Fibroblast of skin of back (primary cell): ENCODE data around the gene MAX. TPM values are rescaled to one million over a fixed set of nuclear protein-coding genes. Genes with fewer than 3 reads are reported as not detected.

ENCODE experiments used
- DNase-seq: peaks from one replicate; pipeline ENCODE4 v3.0.0-alpha.2; 2013
- polyA plus RNA-seq, 2 experiments: library from polyadenylated mRNA; unstranded; fragments of 120-200 nt; gene quantifications; one replicate each; pipeline ENCODE4 v1.2.1, GENCODE V29; 2013; ENCODE audit not compliant: insufficient read length in 2 of 2

Gene MAX, protein sequence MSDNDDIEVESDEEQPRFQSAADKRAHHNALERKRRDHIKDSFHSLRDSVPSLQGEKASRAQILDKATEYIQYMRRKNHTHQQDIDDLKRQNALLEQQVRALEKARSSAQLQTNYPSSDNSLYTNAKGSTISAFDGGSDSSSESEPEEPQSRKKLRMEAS
- 44.3 TPM for polyA plus RNA-seq (2013, experiment 1 of 2; ENCODE audit: insufficient read length)
- 37.7 TPM for polyA plus RNA-seq (2013, experiment 2 of 2; ENCODE audit: insufficient read length)

DNA sequence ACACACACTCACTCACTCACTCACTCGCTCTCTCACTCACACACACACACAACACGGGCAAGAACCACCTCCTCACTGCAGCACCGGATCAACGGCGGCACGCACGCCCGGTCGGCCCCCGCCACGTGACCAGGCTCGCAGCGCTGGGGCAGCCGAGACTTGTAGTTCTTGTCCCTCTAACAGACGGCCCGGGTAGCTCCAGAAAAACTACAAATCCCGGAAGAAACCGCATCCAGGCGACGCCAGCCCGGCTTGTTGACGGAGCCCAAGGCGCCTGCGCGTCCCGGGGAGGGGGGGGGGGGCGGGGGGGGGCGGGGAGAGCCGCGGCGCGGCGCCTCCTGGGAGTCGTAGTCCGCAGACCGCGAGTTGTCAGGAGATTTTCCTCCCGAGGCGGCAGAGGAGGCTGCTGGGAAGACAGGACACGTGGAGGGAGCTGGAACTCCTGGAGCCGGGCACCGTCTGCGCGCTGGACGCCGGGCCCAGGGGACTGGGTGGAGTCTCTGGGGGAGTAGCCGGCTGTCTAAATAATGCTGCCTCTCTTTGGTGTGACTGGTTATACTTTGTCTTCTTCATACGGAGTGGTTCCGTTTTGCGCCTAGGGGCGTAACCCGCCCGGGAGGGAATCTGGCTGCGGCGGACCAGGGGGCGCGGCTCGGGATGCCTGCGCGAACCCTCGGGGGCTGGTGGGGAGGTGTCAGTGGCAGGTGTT lies at the start of gene MAX:
Gene MAX, minus strand, starts transcription at position 77 of the 709 bp plus-strand sequence. CDS start 178 bp downstream, outside the sequence.
- peak; percentile 98 for DNase-seq

DNA sequence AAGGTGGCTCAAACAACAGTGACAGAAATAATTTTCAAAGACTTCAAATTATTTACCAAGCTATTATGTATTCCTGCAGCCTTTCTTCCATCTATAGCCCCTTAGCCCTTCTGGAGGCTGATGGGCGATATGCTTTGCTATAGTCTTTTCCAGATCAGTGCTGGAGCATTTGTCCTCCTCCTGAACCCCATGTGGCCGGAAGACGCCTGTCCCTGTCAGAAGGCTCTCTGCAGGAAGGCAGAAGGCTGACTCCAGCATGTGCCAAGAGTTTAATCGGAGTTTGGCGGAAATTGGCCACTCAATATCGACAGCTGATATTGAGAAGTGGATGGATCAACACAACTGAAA lies 49.3 kb upstream of the MAX start:
- DNase-seq = no peak

DNA sequence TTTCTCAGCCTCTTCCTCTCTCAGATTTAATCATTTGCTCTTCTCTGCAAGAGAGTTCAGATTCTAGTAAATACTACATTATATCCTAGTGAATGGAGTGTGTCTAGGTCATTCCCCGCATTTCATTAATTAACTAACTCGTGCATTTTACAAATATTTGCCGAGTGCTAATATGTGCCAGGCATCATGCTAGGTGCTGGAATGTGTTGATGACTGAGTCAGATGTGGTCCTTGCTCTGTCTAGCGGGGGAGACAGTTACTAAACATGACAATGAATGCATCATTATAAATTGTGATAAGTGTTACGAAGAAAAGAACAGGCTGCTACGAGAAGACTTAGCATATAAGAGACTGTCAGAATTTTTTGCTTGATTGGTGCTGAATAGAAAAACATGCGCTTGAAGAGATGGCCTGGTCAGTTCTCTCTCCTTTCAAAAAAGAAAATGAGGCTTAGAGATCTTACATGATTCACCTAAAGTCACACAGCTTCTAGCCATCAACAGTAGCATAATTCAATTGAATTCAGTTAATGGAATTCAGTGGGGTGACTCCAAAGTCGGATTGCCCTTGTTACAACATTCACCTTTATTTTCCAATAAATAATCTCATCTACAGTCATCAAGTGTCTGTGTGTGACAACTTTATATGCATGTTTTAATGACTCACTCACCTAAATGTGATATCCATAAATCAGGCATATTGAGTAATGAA lies 48.7 kb upstream of the MAX start:
- DNase-seq = no peak

DNA sequence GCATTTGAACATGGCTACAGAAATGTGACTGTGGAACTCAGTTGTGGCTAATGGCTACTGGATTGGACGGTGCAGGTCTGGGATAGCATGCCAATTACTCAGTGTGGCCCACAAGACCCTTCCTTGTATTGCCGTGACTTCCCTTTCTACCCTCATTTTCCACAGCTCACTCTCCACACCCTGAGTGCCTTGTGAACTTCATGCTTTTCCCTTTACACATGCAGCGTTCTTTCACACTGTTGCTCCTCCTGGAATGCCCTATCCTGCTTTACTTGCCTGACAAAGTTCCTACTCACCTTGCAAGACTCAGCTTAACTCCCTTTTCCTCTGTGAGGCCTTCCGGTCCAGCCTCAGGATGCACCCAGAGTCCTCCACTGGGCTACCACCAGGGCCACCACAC lies 46.8 kb upstream of the MAX start:
- no peak for DNase-seq

DNA sequence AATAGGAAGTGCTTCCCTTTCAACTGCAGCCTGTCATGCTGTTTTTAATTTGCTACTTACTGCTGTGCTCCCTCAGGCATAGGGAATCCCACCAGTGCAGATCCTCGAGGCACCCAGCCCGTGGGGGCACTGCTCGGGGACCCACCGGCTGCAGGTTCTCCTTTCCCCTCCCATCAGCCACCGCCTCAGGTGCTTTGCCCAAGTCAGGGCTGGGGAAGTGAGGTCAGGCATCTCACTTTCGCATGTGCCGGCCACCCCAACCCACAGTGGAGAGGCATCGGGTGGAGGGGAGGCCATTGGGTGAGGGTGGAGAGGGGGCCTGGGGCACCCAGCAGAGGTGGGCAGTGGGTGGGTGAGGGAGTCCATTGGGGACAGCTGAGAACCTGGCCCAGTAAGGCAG lies 41.9 kb upstream of the MAX start:
- no peak for DNase-seq

DNA sequence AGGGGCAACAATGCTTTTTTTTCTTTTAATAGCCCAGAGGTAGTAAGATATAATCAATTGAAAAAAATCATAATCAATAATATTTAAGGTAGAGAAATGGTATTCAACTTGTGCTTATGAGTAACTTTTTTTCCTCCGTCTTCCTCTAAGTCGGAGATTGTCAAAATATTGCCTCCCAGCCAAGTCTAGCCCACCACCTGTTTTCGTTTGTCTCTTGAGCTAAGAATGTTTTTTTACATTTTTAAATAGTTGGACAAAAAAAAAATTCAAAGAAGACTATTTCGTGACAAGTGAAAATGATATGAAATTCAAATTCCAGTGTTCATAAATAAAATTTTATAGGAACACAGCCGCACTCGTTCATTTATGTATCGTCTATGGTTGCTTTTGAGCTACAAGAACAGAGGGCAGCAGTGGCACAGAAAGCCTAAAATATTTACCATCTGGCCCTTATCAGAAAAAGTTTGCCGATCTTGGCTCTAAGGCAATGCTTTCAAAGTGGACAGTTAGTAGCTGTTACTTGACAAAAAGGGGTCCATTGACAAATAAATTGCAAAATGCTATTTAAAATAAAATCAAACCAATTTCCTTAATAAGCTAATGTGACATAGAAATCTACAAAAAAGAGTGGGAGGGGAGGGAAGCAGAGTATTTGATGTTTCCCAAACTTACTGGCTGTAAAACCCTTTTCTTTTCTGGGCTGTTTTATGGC lies 40.8 kb upstream of the MAX start:
- DNase-seq = no peak

DNA sequence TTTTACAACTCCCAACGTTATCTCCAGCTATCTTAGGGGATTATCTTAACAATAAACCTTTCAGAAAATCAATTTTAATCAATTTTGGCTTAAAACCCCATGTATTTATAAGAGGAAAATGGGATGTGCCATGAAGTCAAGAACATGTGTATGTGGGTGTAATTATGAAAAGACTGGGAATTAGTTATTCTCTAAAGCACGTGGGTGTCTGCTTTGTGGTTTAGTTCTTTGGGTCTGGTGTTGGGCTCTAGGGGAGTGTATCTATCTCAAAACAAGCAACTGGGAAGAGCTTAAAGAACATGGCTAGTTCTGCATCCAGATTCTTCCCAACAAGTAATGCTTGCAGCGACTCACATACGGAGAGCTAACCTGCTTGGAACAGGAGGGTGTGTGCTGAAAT lies 40.1 kb upstream of the MAX start:
- DNase-seq = no peak

DNA sequence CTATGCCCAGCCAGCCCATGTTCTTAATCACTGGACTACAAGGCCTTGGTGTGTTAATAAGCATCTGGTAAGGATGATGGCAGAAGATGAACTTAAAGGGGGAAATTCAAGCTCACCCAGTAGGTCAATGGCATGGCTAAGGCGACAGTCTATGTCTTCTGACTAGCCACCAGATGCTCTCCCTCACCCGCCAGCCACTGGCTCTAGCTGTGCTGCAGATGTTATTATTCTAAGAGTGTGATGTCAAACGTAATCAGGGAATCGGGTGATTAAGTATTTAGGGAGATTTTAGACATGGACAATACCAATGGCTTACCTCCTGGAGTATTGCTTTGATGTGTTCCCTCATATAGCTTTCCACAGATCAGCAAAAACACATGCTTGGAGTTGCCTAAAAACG lies 39.2 kb upstream of the MAX start:
- no peak for DNase-seq

DNA sequence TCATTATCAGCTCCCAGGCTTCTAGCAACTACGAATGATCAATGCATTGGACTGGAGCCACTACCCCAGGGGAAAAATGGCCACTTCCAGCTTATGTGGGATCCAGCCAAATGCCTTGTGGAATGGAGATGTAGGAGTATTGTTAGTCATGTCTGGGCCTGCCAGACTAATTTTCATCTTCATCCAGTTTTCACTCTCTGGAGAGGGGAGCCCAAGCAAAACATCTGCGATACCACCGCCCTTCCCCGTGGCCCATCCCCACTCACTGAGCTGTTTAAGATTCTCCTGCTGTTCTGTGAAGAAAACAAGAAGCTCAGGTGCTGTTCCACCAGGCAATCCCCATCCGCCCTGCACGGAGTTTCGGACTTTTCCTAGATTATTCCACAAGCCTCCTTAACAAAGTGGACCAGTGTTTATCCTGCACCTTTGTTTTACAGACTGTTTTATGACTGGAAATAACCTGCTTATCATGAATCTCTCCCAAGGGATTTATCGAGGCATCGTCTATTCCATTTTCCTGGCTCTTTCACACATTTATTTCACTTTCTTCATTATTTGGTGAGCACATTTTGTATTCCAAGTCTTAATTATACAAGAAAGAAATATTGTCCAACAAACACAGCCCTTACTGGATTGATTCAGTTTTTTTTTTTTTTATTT lies 35.5 kb upstream of the MAX start:
- no peak for DNase-seq

DNA sequence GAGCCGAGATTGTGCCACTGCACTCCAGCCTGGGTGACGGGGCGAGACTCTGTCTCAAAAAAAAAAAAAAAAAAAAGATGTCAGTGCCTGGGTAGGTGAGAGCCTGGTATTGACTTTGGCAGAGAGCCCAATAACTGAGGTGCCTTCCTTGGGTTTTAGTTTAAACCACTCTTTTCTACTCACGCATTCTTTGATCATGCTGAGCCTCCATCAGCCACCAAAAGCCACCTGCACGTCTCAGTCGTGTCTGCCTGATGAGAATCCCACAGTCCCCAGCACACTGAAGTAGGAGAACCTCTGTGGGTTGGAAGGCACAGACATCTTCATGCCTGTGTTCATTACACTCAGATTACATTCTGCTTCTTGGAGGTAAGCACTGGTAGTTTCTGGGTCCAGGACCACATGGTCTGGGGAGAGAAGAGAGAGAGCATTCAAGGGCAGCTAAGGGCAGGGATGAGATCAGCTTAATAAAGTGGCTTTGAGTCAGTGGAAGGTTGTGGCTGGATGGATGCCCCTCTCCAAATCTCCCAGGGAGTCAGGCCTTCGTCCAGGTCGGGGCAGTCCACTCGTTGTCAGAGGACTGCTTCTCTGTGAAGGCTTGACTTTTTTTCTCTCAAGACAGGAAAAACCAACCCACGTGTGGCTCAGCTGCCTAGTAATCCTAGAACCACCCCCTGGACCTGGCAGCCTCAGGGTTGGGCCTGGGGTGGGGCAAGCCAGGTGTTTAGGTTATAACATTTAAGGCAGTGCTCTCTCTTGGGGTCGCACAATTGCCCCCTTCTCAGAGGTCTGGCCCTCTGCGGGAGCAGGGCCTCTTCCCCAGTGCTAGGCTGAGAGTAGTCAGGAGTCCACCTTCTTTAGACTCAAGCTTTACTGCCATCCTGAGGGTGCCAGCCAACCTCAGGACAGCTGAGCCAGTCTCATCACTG lies 32.6 kb upstream of the MAX start:
- no peak for DNase-seq

DNA sequence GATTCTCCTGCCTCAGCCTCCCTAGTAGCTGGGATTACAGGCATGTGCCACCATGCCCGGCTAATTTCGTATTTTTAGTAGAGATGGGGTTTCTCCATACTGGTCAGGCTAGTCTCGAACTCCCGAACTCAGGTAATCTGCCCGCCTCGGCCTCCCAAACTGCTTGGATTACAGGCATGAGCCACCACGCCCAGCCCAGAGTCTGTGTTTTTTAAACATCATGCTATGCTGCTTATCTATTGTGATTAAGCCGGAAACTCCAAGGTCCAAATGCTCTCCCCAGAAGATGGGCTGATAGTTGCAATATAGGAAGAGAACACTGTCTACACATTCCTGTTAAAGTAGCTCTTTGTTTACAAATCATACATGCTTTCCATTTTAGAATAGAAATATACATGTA lies 30.5 kb upstream of the MAX start:
- DNase-seq = no peak

DNA sequence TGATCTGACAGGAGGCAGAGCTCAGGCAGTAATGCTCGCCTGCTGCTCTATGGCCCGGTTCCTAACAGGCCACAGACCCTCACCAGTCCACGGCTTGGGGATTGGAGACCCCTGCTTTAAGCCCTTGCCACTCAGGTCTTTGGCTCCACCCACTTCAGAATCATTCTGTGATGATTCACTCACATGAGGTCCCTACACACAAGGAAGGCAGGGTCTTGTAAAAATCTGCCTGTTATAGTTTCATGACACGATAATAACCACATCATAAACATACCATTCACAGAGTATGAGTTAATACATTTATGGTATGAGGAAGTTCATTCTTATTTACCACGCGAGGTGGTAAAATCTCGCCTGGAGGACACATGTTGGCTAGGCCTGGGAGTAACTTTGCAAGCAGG lies 29.0 kb upstream of the MAX start:
- peak; percentile 89 for DNase-seq

DNA sequence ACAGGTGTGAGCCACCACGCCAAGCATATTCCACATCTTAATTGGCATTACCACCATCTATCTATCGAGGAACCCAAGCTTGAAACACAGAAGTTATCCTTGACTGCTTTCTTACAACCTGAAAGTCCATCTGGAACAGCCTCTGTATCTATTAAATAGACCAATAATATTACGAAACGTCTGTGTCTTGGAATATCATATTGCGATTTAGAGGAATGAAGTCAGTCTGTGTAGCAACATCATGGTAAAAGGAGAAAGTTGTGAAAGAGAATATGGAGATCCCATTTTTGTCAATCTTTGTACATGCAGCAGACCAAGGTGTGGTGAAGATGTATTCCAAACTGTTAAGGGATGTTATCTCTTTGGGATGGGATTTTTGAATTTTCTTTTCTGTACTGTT lies 25.8 kb upstream of the MAX start:
- DNase-seq = no peak

DNA sequence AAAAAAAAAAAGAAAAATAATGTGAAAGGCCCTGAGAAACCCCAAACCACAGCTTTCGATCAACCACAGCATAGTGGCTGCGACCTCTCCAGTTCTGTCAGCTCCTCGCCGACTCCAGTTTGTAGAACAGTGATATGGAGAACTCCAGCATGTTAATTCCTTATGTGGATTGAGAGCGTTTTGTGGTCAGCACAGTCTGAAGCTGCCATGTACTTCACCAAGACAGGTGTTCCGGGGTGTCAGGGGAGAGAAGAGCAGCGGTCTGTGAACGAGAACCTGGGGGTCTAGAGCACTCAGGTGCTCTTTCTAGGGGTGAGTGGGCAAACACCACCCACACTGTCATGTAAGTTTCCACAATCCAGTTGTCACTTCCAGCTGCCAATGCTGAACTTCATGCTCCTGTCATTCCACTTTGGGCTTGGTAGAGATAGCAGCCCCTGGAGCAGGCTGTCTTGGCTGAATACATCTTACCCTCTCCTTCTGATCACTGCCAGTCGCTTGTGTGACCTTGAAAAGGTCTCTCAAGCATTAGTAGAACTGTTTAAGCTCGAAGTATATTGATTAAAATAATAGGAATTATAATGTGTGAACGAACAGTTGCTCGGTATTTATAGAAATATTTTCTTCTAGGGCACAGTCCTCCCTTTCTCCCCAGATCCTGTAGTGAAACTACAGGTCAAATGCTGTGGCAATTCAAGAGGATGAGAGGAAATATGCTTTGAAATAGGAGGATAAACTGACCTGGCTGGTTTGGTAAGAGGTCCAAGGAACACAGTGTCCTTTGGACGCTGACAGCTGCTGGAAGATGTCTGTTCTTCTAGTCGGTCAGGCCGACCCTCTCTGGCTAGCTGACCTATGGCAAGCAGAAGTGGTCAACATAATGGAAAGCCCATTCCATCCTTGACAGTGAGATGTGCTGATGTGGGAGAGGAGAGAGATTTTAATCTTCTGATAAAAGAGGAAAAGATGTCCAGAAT lies 15.7 kb upstream of the MAX start:
- no peak for DNase-seq

DNA sequence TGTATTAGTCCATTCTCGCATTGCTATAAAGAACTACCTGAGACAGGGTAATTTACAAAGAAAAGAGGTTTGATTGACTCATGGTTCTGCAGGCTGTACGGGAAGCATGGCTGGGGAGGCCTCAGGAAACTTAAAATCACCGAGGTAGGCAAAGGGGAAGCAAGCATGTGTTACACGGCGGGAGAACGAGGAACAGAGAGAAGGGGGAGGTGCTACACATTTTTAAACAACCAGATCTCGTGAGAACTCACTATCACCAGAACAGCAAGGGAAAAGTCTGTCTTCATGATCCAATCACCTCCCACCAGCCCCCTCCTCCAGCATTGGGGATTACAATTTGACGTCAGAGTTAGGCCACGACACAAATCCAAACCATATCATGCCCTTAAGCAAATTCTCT lies 13.3 kb upstream of the MAX start:
- DNase-seq = no peak

DNA sequence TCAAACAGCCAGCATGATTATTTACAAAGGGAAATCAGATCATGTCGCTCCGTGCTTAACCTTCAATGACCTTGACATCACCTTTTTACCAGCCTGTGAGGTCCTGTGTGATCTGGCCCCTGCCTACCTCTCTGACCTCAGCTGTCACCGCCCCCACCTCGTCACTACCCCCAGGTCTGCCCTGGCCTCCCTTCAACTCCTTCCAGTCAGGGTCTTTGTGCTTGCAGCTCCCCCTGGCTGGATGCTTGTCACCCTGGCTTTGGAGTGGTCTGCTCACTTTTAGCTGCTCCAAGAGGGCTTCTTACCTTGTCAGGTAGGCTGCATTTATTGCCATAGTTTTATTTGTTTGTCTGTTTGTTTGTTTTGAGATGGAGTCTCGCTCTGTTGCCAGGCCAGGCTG lies 8.2 kb upstream of the MAX start:
- no peak for DNase-seq

DNA sequence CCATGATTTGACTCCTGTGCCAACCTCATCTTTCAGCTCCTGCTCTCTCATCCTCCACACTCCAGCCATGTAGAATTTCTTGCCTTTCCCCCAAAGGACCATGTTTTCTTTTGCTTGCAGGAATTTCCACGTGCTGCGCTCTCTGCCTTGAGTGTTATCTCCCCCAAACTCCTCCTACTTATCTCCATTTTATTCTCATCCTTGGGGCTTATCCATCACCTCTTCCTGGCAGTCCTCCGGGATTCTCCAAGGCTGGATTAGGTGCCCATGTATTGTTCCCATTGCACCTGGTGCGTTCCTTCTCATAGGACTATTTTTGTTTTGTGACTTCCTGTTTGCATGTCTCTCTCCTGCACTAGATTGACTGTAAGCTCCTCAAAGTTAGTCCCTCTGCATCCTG lies 7.0 kb upstream of the MAX start:
- DNase-seq = no peak

DNA sequence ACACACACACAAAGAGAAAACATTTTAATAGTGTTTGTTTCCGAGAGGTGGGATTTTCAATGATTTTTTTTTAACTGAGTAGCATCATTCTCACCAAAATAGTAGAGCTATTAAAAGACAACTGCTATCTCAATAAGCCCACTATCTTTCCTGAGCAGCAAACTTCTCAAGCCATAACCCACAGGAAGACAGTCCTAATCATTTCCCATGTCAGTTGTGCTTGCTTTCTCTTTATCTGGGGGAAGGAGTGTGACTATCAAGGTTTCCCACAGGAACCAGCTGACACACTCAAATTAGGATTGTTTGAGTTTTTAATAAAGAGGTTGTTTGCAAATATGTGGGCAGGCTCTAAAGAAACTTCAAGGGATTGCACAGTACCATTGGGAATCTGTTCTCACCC lies 4.9 kb upstream of the MAX start:
- DNase-seq = no peak

DNA sequence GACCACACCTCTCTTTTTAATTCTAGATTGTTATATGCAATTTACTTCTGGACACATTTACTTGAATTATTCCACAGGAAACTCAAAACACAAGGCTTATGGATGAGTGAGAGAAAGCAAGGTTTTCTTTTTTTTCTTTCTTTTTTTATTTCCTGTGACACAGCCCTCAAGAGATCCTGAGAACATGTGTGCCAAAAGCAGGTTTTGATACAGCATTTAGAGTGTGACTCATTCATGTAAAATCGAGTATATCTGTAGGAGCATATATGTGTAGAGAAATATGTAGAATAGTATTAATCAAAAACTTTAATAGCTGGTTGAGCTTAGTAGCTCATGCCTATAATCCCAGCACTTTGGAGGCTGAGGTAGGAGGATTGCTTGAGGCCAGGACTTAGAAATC lies 4.4 kb upstream of the MAX start:
- peak; percentile 2 for DNase-seq

DNA sequence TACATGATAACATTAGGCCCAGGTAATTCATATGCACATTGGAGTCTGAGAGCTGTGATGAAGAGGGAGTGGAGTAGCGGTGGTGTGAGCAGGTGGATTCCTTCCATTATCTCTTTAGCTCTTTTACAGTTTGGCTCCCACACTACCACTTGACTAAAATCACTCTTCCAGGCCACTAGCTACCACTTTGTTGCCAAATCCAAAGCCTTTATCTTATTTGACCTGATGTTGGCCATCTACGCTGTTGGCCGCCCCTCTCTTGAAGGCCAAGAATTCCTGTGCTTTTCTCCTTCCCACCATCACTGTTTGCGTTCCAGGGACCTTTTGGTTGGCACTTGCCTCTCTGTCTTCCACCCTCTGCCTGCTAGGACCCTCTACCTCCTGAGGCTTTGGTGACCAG lies 4.0 kb upstream of the MAX start:
- no peak for DNase-seq

DNA sequence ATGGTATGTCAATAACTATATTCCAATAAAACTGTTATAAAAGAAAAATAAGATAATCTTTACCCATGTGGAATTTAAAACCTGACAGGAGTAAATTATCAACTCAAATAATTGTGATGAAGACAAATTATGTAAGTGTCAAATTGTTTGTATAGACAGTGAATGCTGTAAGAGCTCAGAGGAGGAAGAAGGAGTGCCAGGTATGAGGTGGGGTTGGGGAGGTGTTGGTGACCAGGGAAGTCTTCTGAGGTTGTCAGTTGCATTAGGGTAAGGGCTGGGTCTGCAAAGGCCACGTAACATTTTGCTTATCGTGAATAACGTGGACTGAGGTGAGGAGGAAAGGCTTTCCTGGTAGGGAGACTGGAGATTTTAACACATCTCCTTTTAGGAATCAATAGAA lies 2.5 kb upstream of the MAX start:
- no peak for DNase-seq
